H9 (cell line): ENCODE measurements around the gene SYNJ1. TPM values are rescaled to one million over a fixed set of nuclear protein-coding genes. Genes with fewer than 3 reads are reported as not detected.
A peak's percentile ranks its signal among the peaks of the same experiment; 100 is the strongest.

Source experiments
- DNase-seq: peaks from one replicate; pipeline ENCODE4 v3.0.0-alpha.2; 2017
- H2AFZ ChIP-seq: one replicate; pipeline ENCODE4 v1.6.1; 2013; ENCODE audit warnings: mild to moderate bottlenecking, low read length, control low read depth, moderate library complexity
- H2AK5ac ChIP-seq: 2 replicates; pipeline ENCODE4 v1.6.1; 2013; ENCODE audit warnings: low read length, control low read depth, mixed read lengths; ENCODE audit not compliant: insufficient read length
- H2BK120ac ChIP-seq: one replicate; pipeline ENCODE4 v1.6.1; 2013; ENCODE audit warnings: low read depth, mild to moderate bottlenecking, low read length, control low read depth, inconsistent platforms; ENCODE audit not compliant: poor library complexity, severe bottlenecking
- H2BK12ac ChIP-seq: 2 replicates; pipeline ENCODE4 v1.6.1; 2013; ENCODE audit warnings: low read length, control low read depth, mixed read lengths, low read depth; ENCODE audit not compliant: insufficient read length
- H2BK15ac ChIP-seq: 2 replicates; pipeline ENCODE4 v1.6.1; 2013; ENCODE audit warnings: low read depth, low read length, control low read depth
- H2BK20ac ChIP-seq: one replicate; pipeline ENCODE4 v1.6.1; 2013; ENCODE audit warnings: low read depth, mild to moderate bottlenecking, low read length, control low read depth, inconsistent platforms; ENCODE audit not compliant: poor library complexity, severe bottlenecking
- H2BK5ac ChIP-seq: 2 replicates; pipeline ENCODE4 v1.6.1; 2013; ENCODE audit warnings: low read length, control low read depth, mixed read lengths; ENCODE audit not compliant: insufficient read length
- H3K14ac ChIP-seq: 2 replicates; pipeline ENCODE4 v1.6.1; 2013; ENCODE audit warnings: low read length, control low read depth; ENCODE audit not compliant: insufficient read depth
- H3K18ac ChIP-seq: 2 replicates; pipeline ENCODE4 v1.6.1; 2013; ENCODE audit warnings: low read depth, mild to moderate bottlenecking, mixed read lengths, low read length, control low read depth; ENCODE audit not compliant: insufficient read length
- H3K23ac ChIP-seq: 2 replicates; pipeline ENCODE4 v1.6.1; 2013; ENCODE audit warnings: low read length, control low read depth, mixed read lengths, low read depth; ENCODE audit not compliant: insufficient read length
- H3K23me2 ChIP-seq: 2 replicates; pipeline ENCODE4 v1.6.1; 2013; ENCODE audit warnings: low read depth, mild to moderate bottlenecking, mixed read lengths, low read length, control low read depth; ENCODE audit not compliant: insufficient read length, poor library complexity, severe bottlenecking
- H3K27ac ChIP-seq: 2 replicates; pipeline ENCODE4 v1.5.1; 2013; ENCODE audit warnings: low read length, control low read depth, mixed read lengths, low read depth; ENCODE audit not compliant: insufficient read length
- H3K27me3 ChIP-seq: 2 replicates; pipeline ENCODE4 v1.6.1; 2013; ENCODE audit warnings: low read length, control low read depth, inconsistent platforms; ENCODE audit not compliant: insufficient read depth
- H3K4ac ChIP-seq: 2 replicates; pipeline ENCODE4 v1.6.1; 2013; ENCODE audit warnings: low read depth, mild to moderate bottlenecking, control low read depth, inconsistent platforms, low read length, moderate library complexity
- H3K4me1 ChIP-seq: 2 replicates; pipeline ENCODE4 v1.6.1; 2013; ENCODE audit warnings: low read length, control low read depth, inconsistent platforms; ENCODE audit not compliant: insufficient read depth
- H3K4me2 ChIP-seq: 2 replicates; pipeline ENCODE4 v1.6.1; 2013; ENCODE audit warnings: low read length, control low read depth, mixed read lengths; ENCODE audit not compliant: insufficient read length, insufficient read depth
- H3K56ac ChIP-seq: 2 replicates; pipeline ENCODE4 v1.6.1; 2013; ENCODE audit warnings: low read depth, mild to moderate bottlenecking, mixed read lengths, low read length, control low read depth; ENCODE audit not compliant: insufficient read length
- H3K79me1 ChIP-seq: 2 replicates; pipeline ENCODE4 v1.6.1; 2013; ENCODE audit warnings: low read depth, mild to moderate bottlenecking, moderate library complexity, low read length, control low read depth, inconsistent platforms; ENCODE audit not compliant: insufficient read depth, poor library complexity, severe bottlenecking
- H3K79me2 ChIP-seq: 2 replicates; pipeline ENCODE4 v1.6.1; 2013; ENCODE audit warnings: low read length, control low read depth, inconsistent platforms; ENCODE audit not compliant: insufficient read depth
- H3K9ac ChIP-seq: 2 replicates; pipeline ENCODE4 v1.6.1; 2013; ENCODE audit warnings: low read length, control low read depth, mixed read lengths; ENCODE audit not compliant: insufficient read length; ENCODE audit errors: extremely low read depth
- H3K9me3 ChIP-seq: one replicate; pipeline ENCODE4 v1.6.1; 2013; ENCODE audit warnings: low read depth, low read length, inconsistent platforms; ENCODE audit not compliant: control insufficient read depth
- H3T11ph ChIP-seq: one replicate; pipeline ENCODE4 v1.6.1; 2013; ENCODE audit warnings: mild to moderate bottlenecking, low read length, control low read depth, inconsistent platforms
- H4K20me1 ChIP-seq: one replicate; pipeline ENCODE4 v1.6.1; 2013; ENCODE audit not compliant: control insufficient read depth, insufficient read length, insufficient read depth
- H4K5ac ChIP-seq: 2 replicates; pipeline ENCODE4 v1.6.1; 2013; ENCODE audit warnings: low read depth, mild to moderate bottlenecking, mixed read lengths, low read length, control low read depth; ENCODE audit not compliant: insufficient read length
- H4K8ac ChIP-seq: replicated peaks from 2 replicates; pipeline ENCODE4 v1.6.1; 2013; ENCODE audit warnings: low read length, control low read depth, mixed read lengths, low read depth; ENCODE audit not compliant: insufficient read length
- H4K91ac ChIP-seq: 2 replicates; pipeline ENCODE4 v1.6.1; 2013; ENCODE audit warnings: low read depth, mild to moderate bottlenecking, moderate library complexity, mixed read lengths, low read length, control low read depth; ENCODE audit not compliant: insufficient read length
- H3K27ac Mint-ChIP-seq, 3 experiments: 2 replicates in 2 of 3; 3 replicates in 1 of 3; pipeline ENCODE4 v1.8.0; 2020 to 2021; ENCODE audit warnings: mixed read lengths in 3 of 3, mild to moderate bottlenecking in 1 of 3, moderate library complexity in 1 of 3
- H3K27me3 Mint-ChIP-seq: 2 replicates; pipeline ENCODE4 v1.8.0; 2021; ENCODE audit warnings: low read depth, mild to moderate bottlenecking, moderate library complexity, mixed read lengths
- H3K36me3 Mint-ChIP-seq, 3 experiments: 2 replicates in 2 of 3; 3 replicates in 1 of 3; pipeline ENCODE4 v1.8.0; 2020 to 2021; ENCODE audit warnings: low read depth in 3 of 3, mixed read lengths in 3 of 3; ENCODE audit not compliant: insufficient read depth in 1 of 3
- H3K4me1 Mint-ChIP-seq, 2 experiments: 2 replicates each; pipeline ENCODE4 v1.8.0; 2020; ENCODE audit warnings: mixed read lengths in 2 of 2
- H3K4me3 Mint-ChIP-seq, 2 experiments: 2 replicates in 1 of 2; 3 replicates in 1 of 2; pipeline ENCODE4 v1.8.0; 2020 to 2021; ENCODE audit warnings: mild to moderate bottlenecking in 2 of 2, mixed read lengths in 2 of 2, moderate library complexity in 1 of 2
- H3K9me3 Mint-ChIP-seq, 2 experiments: 2 replicates in 1 of 2; 3 replicates in 1 of 2; pipeline ENCODE4 v1.8.0; 2020; ENCODE audit warnings: mild to moderate bottlenecking in 2 of 2, mixed read lengths in 2 of 2, moderate library complexity in 1 of 2
- WGBS: extraction: QIAGEN DNeasy Blood & Tissue Kit; methylation state at CpG from one replicate; pipeline ENCODE4 v1.1.7; 2013; ENCODE audit warnings: missing lambda C conversion rate, low lambda C conversion rate, mixed read lengths; ENCODE audit not compliant: insufficient read length; ENCODE audit errors: extremely low coverage; 5-methylcytosine and 5-hydroxymethylcytosine counted together
- total RNA-seq: library from RNA; stranded (reverse); gene quantifications from 2 replicates; pipeline ENCODE4 v1.2.1, GENCODE V29; 2021
- TF ChIP-seq, protein P1 (sequence below): fragments of 200-600 bp; sonication (generic); conservative IDR thresholded peaks from 3 replicates; pipeline ENCODE4 v1.8.0; 2021; ENCODE audit warnings: antibody characterized with exemption, mild to moderate bottlenecking

The SYNJ1 gene
- total RNA-seq, 1 experiment from 2014 or later: 7.1 TPM

DNA sequence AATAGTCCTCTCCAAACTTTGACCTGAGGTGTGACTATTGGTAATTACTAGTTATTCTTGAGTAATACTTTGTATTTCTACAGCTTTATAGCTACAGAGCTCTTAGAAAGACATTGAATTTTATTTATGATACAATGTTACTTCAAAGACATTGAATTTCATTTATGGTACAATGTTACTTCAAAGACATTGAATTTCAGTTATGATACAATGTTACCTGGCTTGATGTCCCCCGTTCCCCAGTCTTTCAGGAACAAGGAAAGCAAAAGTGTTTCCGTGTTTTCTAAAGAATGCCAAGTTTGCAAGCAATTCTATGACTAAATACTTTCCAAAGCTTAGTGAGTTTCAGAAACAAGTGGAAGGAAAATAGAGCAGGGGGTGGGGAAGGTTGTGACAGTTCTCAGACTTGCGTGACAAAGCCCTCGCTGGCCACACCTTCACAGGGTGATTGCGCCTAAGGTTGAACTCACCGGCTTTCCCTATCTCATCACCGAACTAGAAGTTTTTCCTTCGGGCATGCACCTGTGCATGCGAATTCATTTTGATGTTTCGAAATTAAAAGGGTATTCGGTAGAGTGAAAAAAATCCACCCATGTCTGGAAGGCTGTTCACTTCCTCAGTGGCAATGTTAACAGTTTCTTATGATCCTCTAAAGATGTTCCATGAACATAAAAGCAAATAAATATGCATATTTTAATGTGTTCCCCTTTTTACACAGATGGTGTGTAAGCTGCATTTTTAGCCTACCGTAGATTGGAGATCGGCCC, 44.7 kb upstream of the SYNJ1 start:
- Histone ChIP-seq H2AFZ (no peak overlapping the region), H2BK15ac (no peak overlapping the region), H3K27me3 (no peaks in the 10 kb centered on the region), H3K9ac (peak overlapping the region; percentile 68), H3K4ac (no peak overlapping the region), H4K8ac (no peak overlapping the region), H3K4me2 (peak overlapping the region; percentile 88), H2AK5ac (no peak overlapping the region), H2BK5ac (no peak overlapping the region), H3K79me1 (peaks cover 3% of the 10 kb centered on the region), H4K5ac (no peak overlapping the region), H2BK20ac (no peak overlapping the region), H3K23ac (no peak overlapping the region), H3T11ph (no peak overlapping the region), H3K9me3 (no peaks in the 10 kb centered on the region), H2BK12ac (no peak overlapping the region), H2BK120ac (no peak overlapping the region), H3K27ac (no peak overlapping the region), H3K14ac (no peak overlapping the region), H4K91ac (no peak overlapping the region), H3K56ac (no peak overlapping the region), H3K23me2 (peaks cover 10% of the 10 kb centered on the region), H3K4me1 (no peaks in the 10 kb centered on the region; the same call in 1 of the 2 replicates), H3K18ac (no peak overlapping the region), H3K79me2 (peaks cover 23% of the 10 kb centered on the region), H4K20me1 (no peaks in the 10 kb centered on the region)
- Mint-ChIP-seq H3K27ac (peak overlapping the region; percentile 72 to 94 (median 76); a peak in 5 of 7 replicates), H3K4me1 (peaks cover 25 to 31% of the 10 kb centered on the region in 2 experiments), H3K9me3 (no peaks in the 10 kb centered on the region; a peak in 1 of 5 replicates), H3K36me3 (peaks cover 17 to 25% (median 19%) of the 10 kb centered on the region in 3 experiments; a peak in 6 of 7 replicates), H3K4me3 (peak overlapping the region; percentile 90 to 95), H3K27me3 (peaks cover 2% of the 10 kb centered on the region; the same call in 1 of the 2 replicates)
- DNase-seq: no peak
- TF ChIP-seq, protein P1, sequence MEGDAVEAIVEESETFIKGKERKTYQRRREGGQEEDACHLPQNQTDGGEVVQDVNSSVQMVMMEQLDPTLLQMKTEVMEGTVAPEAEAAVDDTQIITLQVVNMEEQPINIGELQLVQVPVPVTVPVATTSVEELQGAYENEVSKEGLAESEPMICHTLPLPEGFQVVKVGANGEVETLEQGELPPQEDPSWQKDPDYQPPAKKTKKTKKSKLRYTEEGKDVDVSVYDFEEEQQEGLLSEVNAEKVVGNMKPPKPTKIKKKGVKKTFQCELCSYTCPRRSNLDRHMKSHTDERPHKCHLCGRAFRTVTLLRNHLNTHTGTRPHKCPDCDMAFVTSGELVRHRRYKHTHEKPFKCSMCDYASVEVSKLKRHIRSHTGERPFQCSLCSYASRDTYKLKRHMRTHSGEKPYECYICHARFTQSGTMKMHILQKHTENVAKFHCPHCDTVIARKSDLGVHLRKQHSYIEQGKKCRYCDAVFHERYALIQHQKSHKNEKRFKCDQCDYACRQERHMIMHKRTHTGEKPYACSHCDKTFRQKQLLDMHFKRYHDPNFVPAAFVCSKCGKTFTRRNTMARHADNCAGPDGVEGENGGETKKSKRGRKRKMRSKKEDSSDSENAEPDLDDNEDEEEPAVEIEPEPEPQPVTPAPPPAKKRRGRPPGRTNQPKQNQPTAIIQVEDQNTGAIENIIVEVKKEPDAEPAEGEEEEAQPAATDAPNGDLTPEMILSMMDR: no peak
- WGBS: no CpG with 5 or more reads among the region's 13 CpGs
